GM12872 (cell line): Measurements from ENCODE around the gene ZSCAN2.

ENCODE experiments used
- TF ChIP-seq, protein P1 (sequence below): IDR thresholded peaks from 3 replicates; pipeline ENCODE4 v1.5.1; 2011; ENCODE audit warnings: low read depth, mild to moderate bottlenecking, low read length, moderate library complexity; ENCODE audit not compliant: insufficient read depth

Gene ZSCAN2

DNA sequence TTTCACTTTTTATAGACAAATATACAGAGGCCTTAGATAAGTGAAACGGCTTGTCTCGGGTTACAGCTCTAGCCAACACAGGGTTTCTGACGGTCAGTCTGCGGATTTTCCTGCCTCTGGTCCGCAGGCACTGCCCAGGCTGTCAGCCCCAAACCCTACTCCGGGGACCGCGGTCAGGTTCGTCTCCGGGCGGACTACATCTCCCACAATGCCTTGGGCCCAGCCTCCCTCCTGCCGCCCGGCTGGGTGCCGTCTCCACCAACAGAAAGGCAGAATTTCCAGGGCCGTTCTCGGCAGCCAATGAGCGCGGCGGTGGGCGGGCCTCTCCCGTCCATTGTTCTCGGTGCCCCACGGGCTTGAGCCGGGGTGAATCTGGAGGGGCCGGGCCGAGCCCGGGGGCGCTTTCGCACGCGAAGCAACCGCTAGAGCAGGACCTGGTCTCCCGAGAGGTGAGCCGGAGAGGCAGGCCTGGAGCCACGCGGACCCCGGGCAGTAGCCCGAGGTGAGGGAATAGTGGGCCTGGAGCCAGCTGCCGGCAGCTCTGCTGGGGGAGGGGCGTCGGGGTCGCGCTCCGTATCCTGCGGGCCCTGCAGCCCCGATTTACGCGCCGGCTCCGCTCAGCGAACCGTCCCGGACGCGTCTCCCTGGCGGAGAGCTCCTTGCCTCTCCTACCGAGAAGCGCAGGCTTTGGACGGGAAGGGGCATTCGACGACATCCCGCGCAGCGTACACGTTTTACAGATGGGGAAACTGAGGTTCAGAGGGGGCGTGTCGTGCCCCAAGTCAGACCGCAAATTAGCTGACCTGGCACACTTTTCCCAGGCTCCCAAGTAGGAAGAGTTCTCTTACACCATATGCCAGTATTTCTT, at the start of gene ZSCAN2:
Gene ZSCAN2, plus strand, starts transcription at position 323 of the 868 bp plus-strand sequence. CDS start 2,919 bp downstream, outside the sequence.
- TF ChIP-seq, protein P1, sequence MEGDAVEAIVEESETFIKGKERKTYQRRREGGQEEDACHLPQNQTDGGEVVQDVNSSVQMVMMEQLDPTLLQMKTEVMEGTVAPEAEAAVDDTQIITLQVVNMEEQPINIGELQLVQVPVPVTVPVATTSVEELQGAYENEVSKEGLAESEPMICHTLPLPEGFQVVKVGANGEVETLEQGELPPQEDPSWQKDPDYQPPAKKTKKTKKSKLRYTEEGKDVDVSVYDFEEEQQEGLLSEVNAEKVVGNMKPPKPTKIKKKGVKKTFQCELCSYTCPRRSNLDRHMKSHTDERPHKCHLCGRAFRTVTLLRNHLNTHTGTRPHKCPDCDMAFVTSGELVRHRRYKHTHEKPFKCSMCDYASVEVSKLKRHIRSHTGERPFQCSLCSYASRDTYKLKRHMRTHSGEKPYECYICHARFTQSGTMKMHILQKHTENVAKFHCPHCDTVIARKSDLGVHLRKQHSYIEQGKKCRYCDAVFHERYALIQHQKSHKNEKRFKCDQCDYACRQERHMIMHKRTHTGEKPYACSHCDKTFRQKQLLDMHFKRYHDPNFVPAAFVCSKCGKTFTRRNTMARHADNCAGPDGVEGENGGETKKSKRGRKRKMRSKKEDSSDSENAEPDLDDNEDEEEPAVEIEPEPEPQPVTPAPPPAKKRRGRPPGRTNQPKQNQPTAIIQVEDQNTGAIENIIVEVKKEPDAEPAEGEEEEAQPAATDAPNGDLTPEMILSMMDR = no peak

DNA sequence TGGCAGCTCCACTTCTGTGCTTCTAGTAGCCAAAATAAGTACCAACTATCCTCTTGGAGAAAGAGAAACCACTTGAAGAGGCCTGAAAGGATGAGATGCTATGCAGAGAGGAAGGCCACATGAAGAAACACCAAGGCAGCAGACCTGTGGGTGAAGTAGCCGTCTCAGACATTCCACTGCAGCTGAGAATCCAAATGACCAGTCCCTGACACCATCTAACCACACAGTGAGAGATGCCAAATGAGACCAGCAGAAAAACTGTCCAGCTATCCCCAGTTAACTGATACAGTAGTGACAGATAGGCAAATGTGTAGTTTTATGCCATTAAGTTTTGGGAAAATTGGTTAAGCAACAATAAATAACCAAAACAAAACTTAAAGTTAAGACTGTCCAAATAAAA, 47.9 kb upstream of the ZSCAN2 start:
- TF ChIP-seq, protein P1 = no peak

DNA sequence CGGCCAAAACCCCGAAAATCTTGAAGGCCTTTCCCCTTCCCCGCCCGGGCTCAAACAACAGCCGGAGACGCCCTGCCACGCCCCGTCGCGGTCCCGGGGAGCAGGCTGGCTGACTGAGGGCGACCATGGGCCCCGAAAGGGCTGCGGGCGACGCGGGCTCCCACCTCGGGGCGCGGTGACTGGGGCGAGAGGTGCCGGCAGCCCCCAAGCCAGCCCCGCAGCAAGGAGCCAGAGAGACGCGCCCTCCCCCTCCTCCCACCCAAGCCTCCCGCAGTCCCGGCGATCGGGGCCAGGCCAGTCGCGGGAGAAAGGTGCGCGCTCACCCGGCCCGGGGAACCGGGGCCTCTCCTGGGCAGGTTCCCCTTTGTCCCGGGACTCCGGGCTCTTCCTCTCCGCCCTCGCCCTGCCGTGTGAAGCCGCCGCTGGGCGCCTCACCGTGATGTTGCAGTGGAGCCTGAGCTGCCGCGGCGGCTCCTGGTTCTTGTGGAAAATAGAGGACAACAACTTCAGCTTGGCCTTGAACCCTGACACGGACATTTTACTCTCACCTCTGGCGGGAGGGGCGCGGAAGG, 30.6 kb upstream of the ZSCAN2 start:
- TF ChIP-seq, protein P1 = no peak

DNA sequence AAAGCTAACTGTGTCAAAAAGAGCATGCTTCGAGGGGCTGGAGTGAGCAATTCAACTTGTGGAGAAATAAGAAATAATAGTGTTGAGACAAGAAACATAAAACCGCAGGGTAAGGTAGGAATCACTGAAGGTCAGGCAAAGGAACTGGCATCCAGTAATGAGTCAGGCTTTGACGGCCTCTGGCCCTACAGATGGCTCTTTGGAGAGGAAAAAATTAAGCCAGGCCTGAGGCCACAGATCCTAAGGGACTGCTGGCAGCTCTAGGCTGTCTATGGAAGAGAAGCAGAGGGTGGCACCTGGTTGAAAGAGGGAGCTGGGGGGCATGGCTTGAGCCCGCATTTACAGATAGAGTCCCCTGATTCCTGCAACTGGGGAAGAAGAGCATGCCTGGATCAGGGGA, 28.6 kb upstream of the ZSCAN2 start:
- TF ChIP-seq, protein P1 = no peak

DNA sequence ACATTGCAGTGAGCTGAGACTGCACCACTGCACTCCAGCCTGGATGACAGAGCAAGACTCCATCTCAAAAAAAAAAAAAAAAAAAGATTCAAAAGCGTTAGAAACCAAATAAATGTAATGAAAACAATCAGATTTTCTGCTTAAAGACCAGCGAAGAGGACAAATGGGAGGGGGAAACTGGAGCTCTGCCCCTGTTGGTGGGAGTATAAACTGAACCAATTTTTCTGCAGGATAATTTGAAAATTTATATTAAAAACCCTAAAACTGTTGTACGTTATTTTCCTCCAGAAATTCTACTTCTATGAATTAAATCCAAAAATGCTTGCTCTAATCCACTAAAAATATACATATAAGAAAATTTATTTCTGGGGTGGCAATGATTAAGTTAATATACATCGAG, 25.3 kb upstream of the ZSCAN2 start:
- TF ChIP-seq, protein P1 = no peak

DNA sequence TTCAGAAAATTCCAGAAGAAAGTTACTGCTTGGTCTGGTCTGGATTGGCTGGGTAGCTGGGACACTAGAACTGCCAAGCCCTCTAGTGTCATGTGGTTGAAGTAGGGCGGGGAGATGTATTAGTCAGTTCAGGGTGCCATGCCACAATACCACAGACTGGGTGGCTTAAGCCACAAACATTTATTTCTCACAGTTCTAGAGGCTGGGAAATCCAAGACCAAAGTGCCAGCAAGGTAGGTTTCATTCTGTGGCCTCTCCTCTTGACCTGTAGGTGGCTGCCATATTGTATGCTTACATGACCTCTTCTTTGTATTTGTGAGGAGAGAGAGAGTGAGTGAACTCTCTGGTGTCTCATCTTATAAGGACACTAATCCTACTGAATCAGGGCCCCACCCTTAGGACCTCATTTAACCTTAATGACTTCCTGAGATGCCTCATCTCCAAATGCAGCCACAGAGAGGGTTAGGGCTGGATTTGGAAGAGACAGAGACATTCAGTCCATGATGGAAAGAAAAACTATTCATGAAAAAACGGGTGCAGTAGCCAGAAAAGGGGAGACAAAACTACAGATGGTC, 18.1 kb upstream of the ZSCAN2 start:
- TF ChIP-seq, protein P1 = no peak

DNA sequence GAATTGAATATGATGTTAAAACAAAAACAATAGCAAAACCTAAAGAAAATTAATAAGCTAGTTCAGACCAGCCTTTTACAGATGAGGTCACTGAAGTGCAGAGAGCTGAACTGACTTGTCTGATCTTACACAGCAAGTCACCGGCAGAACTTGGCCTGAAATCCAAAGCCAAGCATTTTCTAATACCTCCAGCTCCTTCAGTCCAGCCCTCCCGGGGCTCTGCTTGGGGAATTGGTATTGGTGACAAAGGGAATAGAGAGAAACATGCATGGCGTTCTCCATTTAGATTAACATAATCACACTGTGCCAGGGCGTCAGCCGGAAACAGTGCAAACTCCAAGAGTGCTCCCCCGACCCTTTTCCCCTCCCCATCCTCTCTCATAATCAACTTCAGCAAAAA, 14.1 kb upstream of the ZSCAN2 start:
- TF ChIP-seq, protein P1 = no peak
